T47D (cell line): ENCODE measurements around the gene RNU4-1.
A peak's percentile ranks its signal among the peaks of the same experiment; 100 is the strongest.

Source experiments
- DNase-seq, 2 experiments: peaks; one replicate each; pipeline versions ENCODE4 v3.0.0 to v3.0.0-alpha.2; 2011 to 2012; ENCODE audit warnings: low read depth in 1 of 2, low spot score in 1 of 2
- JUND ChIP-seq: IDR thresholded peaks from 2 replicates; pipeline ENCODE4 v1.6.1; 2012; ENCODE audit warnings: low read depth
- in situ Hi-C: cut with HindIII; loops from 2 replicates; pipeline ENCODE4 v1.10.0; 2016; ENCODE audit warnings: low sequenced_read_pairs, low pct_unique_long_range_greater_than_20kb

RNU4-1 gene

GRCh38 chr12:120321382-120322202 lies 28.6 kb upstream of the RNU4-1 start:
- DNase-seq, result peak in 1 of 2 experiments; percentile 24
- no peak for TF ChIP-seq JUND
- in situ Hi-C loops, result no loop called here

- in situ Hi-C loops, result no loop called here
- no peak for TF ChIP-seq JUND
- DNase-seq, result peak; percentile 97 to 100
These were observed 24.4 kb upstream of the RNU4-1 start for GRCh38 chr12:120317224-120318105.

- no peak for TF ChIP-seq JUND
- in situ Hi-C loops, result no loop called here
- peak in 1 of 2 experiments; percentile 55 for DNase-seq
These were observed 23.8 kb upstream of the RNU4-1 start for GRCh38 chr12:120316798-120317223.

- peak in 1 of 2 experiments; percentile 33 for DNase-seq
- no peak for TF ChIP-seq JUND
- in situ Hi-C loops, result no loop called here
These were observed 21.2 kb upstream of the RNU4-1 start for GRCh38 chr12:120314220-120314619.

DNA sequence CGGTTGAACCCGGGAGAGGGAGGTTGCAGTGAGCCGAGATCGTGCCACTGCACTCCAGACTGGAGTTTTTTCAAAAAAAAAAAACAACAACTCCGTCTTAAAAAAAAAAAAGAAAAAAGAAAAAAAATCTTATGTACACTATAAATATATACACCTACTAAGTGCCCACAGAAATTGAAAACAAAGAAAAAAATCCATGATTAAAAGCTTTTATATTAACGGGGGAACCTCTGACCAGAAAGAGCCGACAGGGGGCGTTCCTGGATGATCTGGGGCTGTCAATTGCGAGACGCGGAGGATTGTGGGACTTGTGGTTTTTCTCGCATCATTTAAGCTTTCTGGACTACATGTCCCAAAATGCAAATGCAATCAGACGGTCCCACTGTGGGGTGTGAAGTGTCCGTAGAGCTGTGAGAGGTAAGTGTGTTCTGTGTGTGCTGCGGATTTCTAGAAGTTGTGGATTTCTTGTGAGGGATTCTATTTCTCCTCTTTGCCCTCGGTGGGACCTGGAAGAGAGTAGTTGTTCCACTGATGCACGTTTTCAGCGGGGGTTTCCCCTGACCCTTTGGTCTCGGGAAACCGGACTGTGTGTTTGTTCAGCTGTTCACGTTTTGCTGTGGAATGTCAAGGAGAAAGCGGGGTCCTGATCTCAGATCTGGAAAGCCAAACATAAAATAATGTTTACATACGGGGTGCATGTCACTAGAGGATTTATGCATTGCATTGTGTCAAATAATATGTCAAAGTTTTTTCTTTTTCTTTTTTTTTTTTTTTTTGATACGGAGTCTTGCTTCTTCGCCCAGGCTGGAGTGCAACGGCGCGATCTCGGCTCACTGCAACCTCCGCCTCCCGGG lies 9.2 kb upstream of the RNU4-1 start, which contains the start of gene SIRT4:
Gene SIRT4, plus strand, starts transcription at position 360 of the 854 bp plus-strand sequence. CDS start 1,241 bp downstream, outside the sequence.
- in situ Hi-C loops, result no loop called here
- peak; percentile 85 to 99 for DNase-seq
- no peak for TF ChIP-seq JUND

DNA sequence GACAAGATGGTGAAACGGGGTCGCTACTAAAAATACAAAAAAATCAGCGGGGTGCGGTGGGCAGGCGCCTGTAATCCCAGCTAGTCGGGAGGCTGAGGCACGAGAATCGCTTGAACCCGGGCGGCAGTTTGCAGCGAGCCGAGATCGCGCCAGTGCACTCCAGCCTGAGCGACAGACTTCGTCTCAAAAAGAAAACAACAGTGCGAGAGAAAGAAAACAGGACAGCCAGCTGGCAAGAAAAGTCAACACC lies 701 bp downstream of the RNU4-1 start:
- in situ Hi-C loops, result no loop called here
- no peak for TF ChIP-seq JUND
- DNase-seq, result no peak

DNA sequence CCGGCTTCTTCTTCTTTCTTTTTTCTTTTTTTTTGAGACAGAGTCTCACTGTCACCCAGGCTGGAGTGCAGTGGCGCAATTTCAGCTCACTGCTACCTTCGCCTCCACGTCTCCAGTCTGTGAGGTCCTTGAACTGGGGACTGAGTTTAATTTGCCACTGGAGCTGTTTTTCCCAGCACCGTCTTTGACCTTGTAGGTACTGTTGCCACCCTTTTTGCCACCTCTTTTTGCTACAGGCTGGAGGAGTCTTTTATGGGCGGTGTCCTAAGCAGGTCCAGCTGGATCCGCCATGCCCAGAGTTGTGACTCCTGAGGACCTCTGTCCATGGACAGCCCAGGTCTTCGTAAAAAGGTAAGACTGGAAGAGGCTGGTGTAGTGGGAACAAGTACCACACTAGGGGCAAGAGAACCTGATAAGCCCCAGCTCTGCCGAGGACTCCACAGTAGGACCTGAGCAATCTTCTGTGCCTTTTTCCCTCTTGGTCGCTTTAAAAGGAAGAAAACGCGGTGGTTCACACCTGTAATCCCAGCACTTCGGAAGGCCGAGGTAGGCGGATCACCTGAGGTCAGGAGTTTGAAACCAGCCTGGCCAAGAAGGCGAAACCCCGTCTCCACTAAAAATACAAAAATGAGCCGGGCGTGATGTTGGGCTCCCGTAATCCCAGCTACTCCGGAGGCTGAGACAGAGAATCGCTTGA lies 2.3 kb downstream of the RNU4-1 start:
- peak in 1 of 2 experiments; percentile 90 for DNase-seq
- in situ Hi-C loops, result no loop called here
- TF ChIP-seq JUND, result no peak

DNA sequence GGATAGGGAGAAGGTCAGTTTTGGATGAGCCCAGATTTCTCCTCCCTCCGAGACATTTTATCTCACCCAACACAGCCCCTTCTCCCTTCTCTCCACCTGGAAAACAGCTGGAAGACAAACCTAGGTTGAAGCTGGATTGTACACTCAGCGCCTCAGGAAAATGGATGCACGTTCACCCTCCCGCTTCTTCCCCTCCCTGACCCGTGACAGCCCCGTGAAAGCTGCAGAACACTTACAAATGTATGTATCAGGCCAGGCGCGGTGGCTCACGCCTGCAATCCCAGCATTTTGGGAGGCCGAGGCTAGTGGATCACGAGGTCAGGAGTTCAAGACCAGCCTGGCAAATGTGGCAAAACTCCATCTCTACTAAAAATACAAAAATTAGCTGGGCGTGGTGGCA lies 5.5 kb downstream of the RNU4-1 start:
- in situ Hi-C loops, result no loop called here
- no peak for TF ChIP-seq JUND
- DNase-seq, result no peak

DNA sequence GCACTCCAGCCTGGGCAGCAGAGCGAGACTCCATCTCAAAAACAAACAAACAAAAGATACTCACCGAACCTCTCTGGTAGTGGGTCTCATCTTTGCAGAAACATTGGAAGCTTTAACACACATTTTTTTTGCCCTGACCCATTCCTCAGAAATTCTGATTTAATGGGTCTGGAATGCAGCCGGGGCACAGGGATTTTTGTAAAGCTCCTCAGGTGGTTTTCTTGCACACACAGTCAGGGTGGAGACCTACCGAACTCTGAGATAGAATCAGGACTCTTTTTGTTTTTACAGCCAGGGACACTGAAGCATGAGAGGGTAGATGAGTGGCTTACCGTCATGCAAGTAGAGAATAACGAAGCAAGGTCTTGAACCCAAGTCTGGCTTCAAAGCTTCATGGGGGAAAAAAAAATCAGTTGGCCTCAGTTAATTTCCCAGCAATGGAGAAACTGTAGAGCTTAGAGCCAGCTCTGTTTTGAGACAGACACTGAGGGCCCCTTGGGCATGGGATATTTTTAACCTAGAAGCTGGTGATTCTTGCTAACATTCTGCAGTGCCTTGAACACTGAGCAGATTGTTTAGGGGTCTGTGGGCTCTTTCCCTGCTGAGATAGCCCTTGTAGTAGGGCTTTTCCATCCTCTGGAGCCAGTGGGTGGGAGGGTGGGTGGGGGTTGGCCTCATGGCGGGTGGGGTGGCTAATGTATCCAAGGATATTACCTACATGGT lies 6.1 kb downstream of the RNU4-1 start:
- DNase-seq, result peak in 1 of 2 experiments; percentile 71
- in situ Hi-C loops, result no loop called here
- TF ChIP-seq JUND, result no peak

GRCh38 chr12:120284381-120284780 lies 8.7 kb downstream of the RNU4-1 start:
- no peak for DNase-seq
- no peak for TF ChIP-seq JUND
- in situ Hi-C loops, result no loop called here

DNA sequence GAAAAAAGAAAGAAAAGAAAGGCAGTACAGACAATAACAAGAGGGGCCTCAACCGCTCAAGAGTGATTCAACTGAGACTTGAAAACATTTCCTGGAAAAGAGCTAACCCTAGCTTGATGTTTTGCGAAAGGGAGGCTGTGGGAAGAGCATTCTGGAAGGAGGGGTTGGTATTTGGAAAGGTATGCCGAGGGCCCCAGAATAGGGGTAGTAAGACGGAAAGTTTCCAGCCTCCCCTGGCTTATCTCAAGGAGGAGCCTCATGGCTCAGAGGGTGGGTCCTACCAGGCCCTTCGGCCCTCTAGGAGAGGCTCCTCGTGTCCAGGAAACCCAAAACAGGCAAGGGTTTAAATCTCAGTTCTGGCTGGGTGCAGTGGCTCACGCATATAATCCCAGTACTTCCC lies 9.7 kb downstream of the RNU4-1 start:
- in situ Hi-C loops, result no loop called here
- TF ChIP-seq JUND, result no peak
- no peak for DNase-seq
